Brain microvascular endothelial cell (primary cell): Measurements from ENCODE around the gene UBE2O.

Experiments
- DNase-seq: peaks from one replicate; pipeline ENCODE4 v3.0.0-alpha.2; 2020
- H3K27ac ChIP-seq: fragments of 250-450 bp; sonication (Bioruptor Pico); 2 replicates; pipeline ENCODE4 v1.5.1; 2020; ENCODE audit warnings: mild to moderate bottlenecking, moderate library complexity
- H3K27me3 ChIP-seq: fragments of 250-450 bp; sonication (Bioruptor Pico); replicated peaks from 2 replicates; pipeline ENCODE4 v1.5.1; 2020; ENCODE audit warnings: mild to moderate bottlenecking
- H3K36me3 ChIP-seq: fragments of 250-450 bp; sonication (Bioruptor Pico); replicated peaks from 2 replicates; pipeline ENCODE4 v1.5.1; 2020; ENCODE audit warnings: mild to moderate bottlenecking
- H3K4me3 ChIP-seq: 2 replicates; pipeline ENCODE4 v1.5.1; 2011; ENCODE audit warnings: low read depth, mild to moderate bottlenecking, control low read depth, low read length, moderate library complexity
- CTCF ChIP-seq: IDR thresholded peaks from 2 replicates; pipeline ENCODE4 v1.5.1; 2011; ENCODE audit warnings: low read depth, mild to moderate bottlenecking, moderate library complexity, low read length, control low read depth, inconsistent platforms; ENCODE audit errors: missing control alignments
- in situ Hi-C: cut with HindIII; loops from 2 replicates; pipeline ENCODE4 v1.10.0; 2017; ENCODE audit warnings: low sequenced_read_pairs, low pct_ligation_motif_present

UBE2O gene

GRCh38 chr17:76437467-76438402, 15.2 kb downstream of the UBE2O start:
- Histone ChIP-seq H3K27me3 (no peaks in the 10 kb centered on the region), H3K27ac (no peak overlapping the region), H3K36me3 (no peaks in the 10 kb centered on the region), H3K4me3 (no peak overlapping the region)
- in situ Hi-C loops: no loop called here
- no peak for TF ChIP-seq CTCF
- no peak for DNase-seq

GRCh38 chr17:76435751-76436150, 17.2 kb downstream of the UBE2O start:
- Histone ChIP-seq H3K4me3 (no peak overlapping the region), H3K36me3 (no peaks in the 10 kb centered on the region), H3K27me3 (no peaks in the 10 kb centered on the region), H3K27ac (no peak overlapping the region)
- no peak for DNase-seq
- in situ Hi-C loops: no loop called here
- TF ChIP-seq CTCF: no peak

GRCh38 chr17:76434870-76435269, 18.1 kb downstream of the UBE2O start:
- no peaks in the 10 kb centered on the region for H3K27me3 ChIP-seq
- no peak overlapping the region for H3K4me3 ChIP-seq
- DNase-seq: no peak
- H3K36me3 ChIP-seq: no peaks in the 10 kb centered on the region
- in situ Hi-C loops: no loop called here
- no peak for TF ChIP-seq CTCF
- no peak overlapping the region for H3K27ac ChIP-seq

GRCh38 chr17:76433693-76434092, 19.3 kb downstream of the UBE2O start:
- Histone ChIP-seq H3K27ac (no peak overlapping the region), H3K36me3 (no peaks in the 10 kb centered on the region), H3K4me3 (no peak overlapping the region), H3K27me3 (no peaks in the 10 kb centered on the region)
- no peak for DNase-seq
- in situ Hi-C loops: no loop called here
- no peak for TF ChIP-seq CTCF

- TF ChIP-seq CTCF: peak; percentile 63
- DNase-seq: peak; percentile 36
- Histone ChIP-seq H3K36me3 (no peaks in the 10 kb centered on the region), H3K27me3 (no peaks in the 10 kb centered on the region), H3K27ac (no peak overlapping the region), H3K4me3 (no peak overlapping the region)
- in situ Hi-C loops: no loop called here
Observed at GRCh38 chr17:76432712-76433336, 20.1 kb downstream of the UBE2O start.
